SK-MEL-5 (cell line): ENCODE measurements around the gene TPM1. TPM values are rescaled to one million over a fixed set of nuclear protein-coding genes. Genes with fewer than 3 reads are reported as not detected.

ENCODE experiments used
- DNase-seq: peaks from one replicate; pipeline ENCODE4 v3.0.0-alpha.2; 2016; ENCODE audit warnings: low read depth, low spot score
- in situ Hi-C: cut with HindIII; loops from 2 replicates; pipeline ENCODE4 v1.10.0; 2016; ENCODE audit warnings: low sequenced_read_pairs, high pct_unique_total_duplicates, low pct_unique_long_range_greater_than_20kb
- total RNA-seq: library from RNA; depleted of rRNA; stranded (reverse); fragments of >200 nt; shearing (Covaris generic); gene quantifications from 2 replicates; pipeline ENCODE4 v1.2.3, GENCODE V29; 2014

Gene TPM1
- total RNA-seq, 1 experiment from 2014 or later: 29.8 TPM

GRCh38 chr15:63035977-63036376 is 6.6 kb upstream of the TPM1 start:
- DNase-seq: no peak
- in situ Hi-C loops: no loop called here

- in situ Hi-C loops: no loop called here
- DNase-seq: no peak
These were observed 4.4 kb upstream of the TPM1 start for GRCh38 chr15:63037976-63038720.

GRCh38 chr15:63038926-63039673 is 3.4 kb upstream of the TPM1 start:
- DNase-seq: no peak

GRCh38 chr15:63039811-63040210 is 2.7 kb upstream of the TPM1 start:
- in situ Hi-C loops: no loop called here
- DNase-seq: no peak

More at GRCh38 chr15:63038926-63039673, 3.4 kb upstream of the TPM1 start:
- in situ Hi-C loops: no loop called here

GRCh38 chr15:63040509-63040908 is 2.0 kb upstream of the TPM1 start:
- no peak for DNase-seq
- in situ Hi-C loops: no loop called here

GRCh38 chr15:63040954-63041353 is 1.6 kb upstream of the TPM1 start:
- in situ Hi-C loops: no loop called here
- no peak for DNase-seq

- DNase-seq: no peak
- in situ Hi-C loops: no loop called here
These were observed 1.1 kb upstream of the TPM1 start for GRCh38 chr15:63041402-63041973.

- DNase-seq: no peak
- in situ Hi-C loops: no loop called here
These were observed 359 bp downstream of the TPM1 start for GRCh38 chr15:63042877-63043334.

- DNase-seq: no peak
- in situ Hi-C loops: no loop called here
These were observed 959 bp downstream of the TPM1 start for GRCh38 chr15:63043335-63044076.

- DNase-seq: no peak
- in situ Hi-C loops: no loop called here
These were observed 1.6 kb downstream of the TPM1 start for GRCh38 chr15:63044077-63044644.

GRCh38 chr15:63044645-63045464 is 2.3 kb downstream of the TPM1 start:
- no peak for DNase-seq
- in situ Hi-C loops: no loop called here

- in situ Hi-C loops: no loop called here
- no peak for DNase-seq
These were observed 2.9 kb downstream of the TPM1 start for GRCh38 chr15:63045465-63045840.

- no peak for DNase-seq
- in situ Hi-C loops: no loop called here
These were observed 3.3 kb downstream of the TPM1 start for GRCh38 chr15:63045879-63046278.

- DNase-seq: no peak
- in situ Hi-C loops: no loop called here
These were observed 4.6 kb downstream of the TPM1 start for GRCh38 chr15:63046917-63047760.

GRCh38 chr15:63047792-63048114 is 5.2 kb downstream of the TPM1 start:
- in situ Hi-C loops: no loop called here
- DNase-seq: no peak

GRCh38 chr15:63048115-63048775 is 5.7 kb downstream of the TPM1 start:
- peak; percentile 81 for DNase-seq
- in situ Hi-C loops: no loop called here
